ENCODE data around the gene HFE. TPM values are rescaled to one million over a fixed set of nuclear protein-coding genes. Genes with fewer than 3 reads are reported as not detected.
A peak's percentile ranks its signal among the peaks of the same experiment; 100 is the strongest.

The HFE gene
- total and polyA plus RNA-seq, 2 of the 13 experiments (the other 11 are each of a cell fraction or from before 2014, with no cell fraction given): 3.7 to 6.3 TPM

GRCh38 chr6:26103770-26104456 lies 16.7 kb downstream of the HFE start (continued):
- TF ChIP-seq GMEB1 (CRISPR knock-in tag; IDR thresholded peaks at IDR 0.05; ENCODE audit: borderline replicate concordance) (peak; percentile 63; the same call in 1 of the 2 replicates), TBX2 (CRISPR knock-in tag; IDR thresholded peaks at IDR 0.05; ENCODE audit: borderline replicate concordance) (peak; percentile 84), ZNF17 (CRISPR knock-in tag; IDR thresholded peaks at IDR 0.05) (no peak), PHF21A (CRISPR knock-in tag; IDR thresholded peaks at IDR 0.05) (peak; percentile 94), ADNP (CRISPR knock-in tag; IDR thresholded peaks at IDR 0.05) (no peak), PHF8 (CRISPR knock-in tag; IDR thresholded peaks at IDR 0.05) (peak; percentile 67), ZSCAN12 (CRISPR knock-in tag; IDR thresholded peaks at IDR 0.05) (peak; percentile 91; the same call in 1 of the 2 replicates), ATF5 (CRISPR knock-in tag; IDR thresholded peaks at IDR 0.05; ENCODE audit: low read depth) (peak; percentile 84; the same call in 1 of the 2 replicates), ZNF775 (CRISPR knock-in tag; IDR thresholded peaks at IDR 0.05; ENCODE audit: borderline replicate concordance) (peak; percentile 82; the same call in 1 of the 2 replicates), ZNF501 (CRISPR knock-in tag; IDR thresholded peaks at IDR 0.05) (peak; percentile 95), IRF2 (CRISPR knock-in tag; IDR thresholded peaks at IDR 0.05) (peak; percentile 86), ZNF30 (CRISPR knock-in tag; IDR thresholded peaks at IDR 0.05) (0 out of 2 replicates have a peak, but pooled peaks have one; percentile 28), ZNF136 (CRISPR knock-in tag; IDR thresholded peaks at IDR 0.05; ENCODE audit: low read depth) (peak; percentile 66; the same call in 1 of the 2 replicates), ZNF142 (CRISPR knock-in tag; IDR thresholded peaks at IDR 0.05) (peak; percentile 63), ZNF773 (CRISPR knock-in tag; IDR thresholded peaks at IDR 0.05; ENCODE audit: borderline replicate concordance) (peak; percentile 90; the same call in 1 of the 2 replicates), ZNF766 (CRISPR knock-in tag; IDR thresholded peaks at IDR 0.05; ENCODE audit: borderline replicate concordance) (peak; percentile 90), TAF1 (CRISPR knock-in tag; IDR thresholded peaks at IDR 0.05) (peak; percentile 93), KLF6 (CRISPR knock-in tag; IDR thresholded peaks at IDR 0.05) (peak; percentile 93)
- TF ChIP-seq, protein P1, sequence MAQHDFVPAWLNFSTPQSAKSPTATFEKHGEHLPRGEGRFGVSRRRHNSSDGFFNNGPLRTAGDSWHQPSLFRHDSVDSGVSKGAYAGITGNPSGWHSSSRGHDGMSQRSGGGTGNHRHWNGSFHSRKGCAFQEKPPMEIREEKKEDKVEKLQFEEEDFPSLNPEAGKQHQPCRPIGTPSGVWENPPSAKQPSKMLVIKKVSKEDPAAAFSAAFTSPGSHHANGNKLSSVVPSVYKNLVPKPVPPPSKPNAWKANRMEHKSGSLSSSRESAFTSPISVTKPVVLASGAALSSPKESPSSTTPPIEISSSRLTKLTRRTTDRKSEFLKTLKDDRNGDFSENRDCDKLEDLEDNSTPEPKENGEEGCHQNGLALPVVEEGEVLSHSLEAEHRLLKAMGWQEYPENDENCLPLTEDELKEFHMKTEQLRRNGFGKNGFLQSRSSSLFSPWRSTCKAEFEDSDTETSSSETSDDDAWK (CRISPR knock-in tag; IDR thresholded peaks at IDR 0.05): no peak
